ENCODE results near the gene CYTIP. TPM values are rescaled to one million over a fixed set of nuclear protein-coding genes. Genes with fewer than 3 reads are reported as not detected.

The CYTIP gene
- total RNA-seq, 1 experiment from 2014 or later, result 0.87 TPM

DNA sequence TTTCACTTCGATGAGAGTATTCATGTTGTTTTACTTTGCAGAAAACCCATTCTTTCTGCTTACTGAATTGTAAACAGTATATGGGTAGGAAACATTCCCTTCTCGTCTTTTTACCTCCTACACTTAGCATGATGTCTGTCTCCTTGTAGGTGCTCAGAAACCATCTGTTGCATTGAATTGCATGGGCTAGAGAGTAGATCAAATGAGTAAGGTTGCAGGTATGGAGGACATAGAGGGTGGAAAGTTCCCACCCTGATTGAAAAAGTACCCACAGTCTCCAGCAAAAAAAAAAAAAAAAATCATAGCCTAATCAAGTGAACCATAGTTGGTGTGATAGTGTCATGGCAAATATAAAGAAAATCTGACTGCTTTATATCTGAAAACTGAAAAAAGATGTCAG is 1.7 kb downstream of the CYTIP start:
- no peak for DNase-seq
- H3K36me3 ChIP-seq (replicated peaks; ENCODE audit: control insufficient read depth, insufficient read depth, low read length), result no peaks in the 10 kb centered on the region
- no peak overlapping the region for H3K4me3 ChIP-seq (ENCODE audit: insufficient read depth, low read depth, low read length)
- no peaks in the 10 kb centered on the region for H3K27me3 ChIP-seq (ENCODE audit: control insufficient read depth, insufficient read depth, low read length)

DNA sequence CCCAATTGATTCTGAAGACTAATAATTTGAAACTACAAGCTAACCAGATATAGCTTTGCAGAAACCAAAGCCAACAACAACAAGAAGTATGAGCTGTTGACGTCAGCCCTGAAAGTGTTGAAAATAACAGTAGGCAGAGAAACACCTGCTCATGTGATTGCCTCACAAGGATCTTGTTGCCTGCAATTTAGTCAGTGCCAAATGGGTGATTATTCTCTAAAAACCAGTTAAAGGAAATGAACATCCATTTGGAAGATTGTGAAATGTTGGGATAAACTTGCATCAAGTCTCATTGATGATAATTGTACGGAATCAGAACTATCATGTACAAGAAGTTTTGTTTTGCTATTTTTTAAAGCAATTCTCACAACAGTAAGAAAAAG is 2.8 kb downstream of the CYTIP start:
- H3K4me3 ChIP-seq (ENCODE audit: insufficient read depth, low read depth, low read length), result no peak overlapping the region
- H3K27me3 ChIP-seq (ENCODE audit: control insufficient read depth, insufficient read depth, low read length), result no peaks in the 10 kb centered on the region
- no peaks in the 10 kb centered on the region for H3K36me3 ChIP-seq (replicated peaks; ENCODE audit: control insufficient read depth, insufficient read depth, low read length)
- DNase-seq, result no peak

DNA sequence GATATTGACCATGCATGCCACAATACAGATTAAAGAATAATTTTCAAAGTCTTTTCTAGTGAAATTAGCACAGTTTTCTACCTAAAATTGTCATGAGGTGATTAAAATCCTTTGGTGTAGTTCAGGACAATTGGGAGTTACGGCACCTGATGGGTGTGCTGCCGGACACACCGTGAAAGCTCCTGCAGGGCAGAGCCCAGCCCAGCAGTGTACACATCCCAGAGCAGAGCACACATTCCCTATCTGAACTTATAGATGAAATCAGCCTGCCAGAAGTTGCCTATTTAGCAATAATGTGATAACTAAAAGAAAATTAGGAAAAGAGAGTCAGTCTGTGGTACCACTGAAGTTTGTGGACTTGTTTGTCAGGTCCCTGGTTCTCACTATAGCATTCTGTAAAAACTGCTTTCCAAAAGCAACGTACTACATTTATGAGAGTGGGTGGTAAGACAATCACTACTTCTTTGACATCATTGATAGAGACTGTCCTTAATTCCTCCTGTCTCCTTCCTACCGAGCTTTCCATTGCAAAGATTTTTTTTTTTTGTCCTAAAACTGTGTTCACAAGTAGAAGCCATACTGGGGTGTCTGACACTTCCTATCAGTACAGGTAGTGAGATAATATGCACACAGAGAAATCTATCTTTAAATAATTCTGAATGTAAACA is 3.4 kb downstream of the CYTIP start:
- no peak overlapping the region for H3K4me3 ChIP-seq (ENCODE audit: insufficient read depth, low read depth, low read length)
- no peaks in the 10 kb centered on the region for H3K27me3 ChIP-seq (ENCODE audit: control insufficient read depth, insufficient read depth, low read length)
- H3K36me3 ChIP-seq (replicated peaks; ENCODE audit: control insufficient read depth, insufficient read depth, low read length), result no peaks in the 10 kb centered on the region
- no peak for DNase-seq

DNA sequence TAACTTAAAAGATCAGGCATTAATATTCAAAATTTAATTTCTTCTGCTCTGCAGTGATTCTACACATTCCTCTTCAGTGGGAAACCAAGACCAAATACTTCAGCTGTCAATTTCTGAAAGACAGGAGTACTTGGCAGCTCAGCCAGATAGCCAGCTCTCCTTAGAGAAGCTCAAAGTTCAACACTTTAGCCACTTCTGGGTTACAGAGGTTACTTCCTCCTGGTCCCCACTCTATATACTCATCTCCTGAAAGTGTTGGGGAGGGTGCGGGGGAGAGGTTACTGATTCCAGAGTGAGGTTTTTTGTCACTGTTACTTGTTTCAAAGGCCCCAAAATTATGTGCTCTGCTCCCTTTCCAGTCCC is 4.1 kb downstream of the CYTIP start:
- H3K4me3 ChIP-seq (ENCODE audit: insufficient read depth, low read depth, low read length), result no peak overlapping the region
- no peaks in the 10 kb centered on the region for H3K36me3 ChIP-seq (replicated peaks; ENCODE audit: control insufficient read depth, insufficient read depth, low read length)
- H3K27me3 ChIP-seq (ENCODE audit: control insufficient read depth, insufficient read depth, low read length), result no peaks in the 10 kb centered on the region
- no peak for DNase-seq

DNA sequence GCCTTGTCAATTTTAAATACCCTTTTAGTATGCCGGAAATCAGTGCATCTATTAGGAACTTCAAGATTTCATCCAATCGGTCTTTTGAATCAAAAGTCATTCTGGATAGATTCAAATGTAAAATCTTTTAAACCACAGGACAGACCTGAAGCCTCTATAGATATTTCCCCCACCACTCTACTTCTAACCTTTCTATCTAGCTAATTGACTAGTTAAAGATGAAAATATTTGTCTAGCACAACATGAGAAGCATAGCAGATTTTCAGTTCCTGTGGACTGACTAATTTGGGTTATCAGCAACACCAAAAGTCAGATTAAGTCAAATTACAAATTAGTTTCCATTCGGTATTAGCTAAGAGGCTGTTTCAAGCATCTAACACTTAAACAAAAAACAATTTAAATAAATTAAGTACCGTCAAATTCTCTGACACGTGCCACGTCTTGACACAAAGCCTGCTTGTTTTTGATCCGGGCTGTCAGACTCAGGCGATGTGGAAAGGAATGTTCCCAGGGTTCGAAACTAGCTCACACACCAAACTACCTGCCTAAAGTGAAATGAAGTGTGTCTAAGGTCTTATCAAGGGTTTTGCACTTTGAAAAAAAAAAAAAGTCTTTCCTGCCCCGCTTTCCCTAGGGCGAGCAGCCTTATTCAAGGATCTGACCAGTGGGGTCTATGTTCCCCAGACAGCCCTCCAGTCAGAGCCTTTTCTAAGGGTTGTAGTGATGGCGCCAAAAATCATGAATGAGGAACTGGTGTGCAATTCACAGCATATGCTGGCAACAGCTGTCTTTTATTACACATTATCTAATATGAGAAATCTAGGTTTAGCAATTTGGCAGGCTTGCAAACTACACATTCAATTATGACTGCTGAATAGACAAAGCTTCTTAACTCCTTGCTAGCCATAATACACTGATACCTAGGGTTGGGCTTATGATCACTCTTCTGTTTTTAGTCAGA is 4.7 kb downstream of the CYTIP start:
- no peaks in the 10 kb centered on the region for H3K36me3 ChIP-seq (replicated peaks; ENCODE audit: control insufficient read depth, insufficient read depth, low read length)
- no peaks in the 10 kb centered on the region for H3K27me3 ChIP-seq (ENCODE audit: control insufficient read depth, insufficient read depth, low read length)
- no peak overlapping the region for H3K4me3 ChIP-seq (ENCODE audit: insufficient read depth, low read depth, low read length)
- DNase-seq, result no peak

DNA sequence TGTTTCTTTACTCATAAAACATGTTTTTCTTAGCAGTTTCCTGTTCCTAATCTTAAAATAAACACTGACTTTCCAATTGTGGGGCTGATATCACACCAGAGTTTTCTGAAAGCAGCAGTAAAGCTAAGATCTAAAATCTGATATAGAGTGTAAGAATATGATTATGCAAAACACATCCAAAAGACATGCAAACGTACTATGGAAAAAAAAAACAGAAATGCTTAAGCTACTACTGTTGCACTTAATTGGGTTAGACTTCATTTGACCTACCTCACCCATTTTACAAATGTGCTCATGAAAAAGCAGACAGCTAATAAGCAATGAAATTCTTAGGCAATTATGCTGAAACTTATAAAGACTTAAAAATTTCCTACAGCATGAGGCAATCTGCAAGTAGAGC is 10.5 kb downstream of the CYTIP start:
- H3K36me3 ChIP-seq (replicated peaks; ENCODE audit: control insufficient read depth, insufficient read depth, low read length), result no peaks in the 10 kb centered on the region
- H3K4me3 ChIP-seq (ENCODE audit: insufficient read depth, low read depth, low read length), result no peak overlapping the region
- no peak for DNase-seq
- no peaks in the 10 kb centered on the region for H3K27me3 ChIP-seq (ENCODE audit: control insufficient read depth, insufficient read depth, low read length)

DNA sequence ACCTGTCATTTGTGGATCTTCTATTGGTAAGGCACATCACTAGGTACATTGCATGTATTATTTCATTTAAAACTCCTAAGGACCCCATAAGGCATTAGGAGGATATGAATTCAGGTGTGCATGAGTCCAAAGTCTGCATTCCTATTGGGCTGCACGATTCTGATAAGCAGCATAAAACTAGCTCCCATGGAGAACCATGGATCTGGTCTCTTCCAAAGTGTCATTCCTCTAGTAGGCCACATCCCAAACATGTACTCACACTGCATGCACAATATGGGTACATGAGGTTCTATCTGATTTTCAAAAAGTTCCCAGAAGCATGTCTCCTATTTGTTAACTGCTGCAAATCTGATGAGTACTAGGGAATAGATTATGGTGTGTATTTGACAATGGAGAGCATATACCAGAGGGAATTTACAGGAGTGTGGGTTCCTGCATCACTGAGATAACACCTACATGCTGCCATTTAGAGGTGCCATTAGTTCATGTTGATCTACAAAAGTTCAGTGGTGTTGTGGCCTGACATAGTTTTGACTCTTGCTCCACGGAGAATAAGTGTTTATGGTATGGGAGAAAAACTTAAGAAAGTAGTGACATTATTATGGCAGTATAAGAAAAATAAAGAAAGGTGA is 11.3 kb downstream of the CYTIP start:
- no peaks in the 10 kb centered on the region for H3K27me3 ChIP-seq (ENCODE audit: control insufficient read depth, insufficient read depth, low read length)
- H3K36me3 ChIP-seq (replicated peaks; ENCODE audit: control insufficient read depth, insufficient read depth, low read length), result no peaks in the 10 kb centered on the region
- no peak overlapping the region for H3K4me3 ChIP-seq (ENCODE audit: insufficient read depth, low read depth, low read length)
- DNase-seq, result no peak

DNA sequence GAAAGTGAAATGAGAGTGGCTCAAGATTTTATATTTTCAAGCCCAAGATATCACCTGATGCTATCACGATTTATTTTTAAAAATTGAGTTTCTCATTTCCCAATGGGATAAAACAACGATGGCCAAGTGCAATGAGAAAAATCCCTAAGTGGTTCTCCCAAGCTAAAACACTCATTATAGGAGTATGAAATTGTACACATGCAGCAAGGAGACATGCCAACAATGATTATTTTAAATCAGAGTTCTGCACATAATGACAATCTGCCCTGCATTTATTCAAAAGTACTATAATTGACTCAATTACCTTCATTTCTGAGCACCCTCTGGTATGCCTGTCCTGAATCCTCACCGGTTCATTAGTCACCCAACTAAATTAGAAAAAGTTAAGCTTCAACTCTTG is 12.7 kb downstream of the CYTIP start:
- no peak overlapping the region for H3K4me3 ChIP-seq (ENCODE audit: insufficient read depth, low read depth, low read length)
- no peaks in the 10 kb centered on the region for H3K27me3 ChIP-seq (ENCODE audit: control insufficient read depth, insufficient read depth, low read length)
- no peak for DNase-seq
- H3K36me3 ChIP-seq (replicated peaks; ENCODE audit: control insufficient read depth, insufficient read depth, low read length), result no peaks in the 10 kb centered on the region

DNA sequence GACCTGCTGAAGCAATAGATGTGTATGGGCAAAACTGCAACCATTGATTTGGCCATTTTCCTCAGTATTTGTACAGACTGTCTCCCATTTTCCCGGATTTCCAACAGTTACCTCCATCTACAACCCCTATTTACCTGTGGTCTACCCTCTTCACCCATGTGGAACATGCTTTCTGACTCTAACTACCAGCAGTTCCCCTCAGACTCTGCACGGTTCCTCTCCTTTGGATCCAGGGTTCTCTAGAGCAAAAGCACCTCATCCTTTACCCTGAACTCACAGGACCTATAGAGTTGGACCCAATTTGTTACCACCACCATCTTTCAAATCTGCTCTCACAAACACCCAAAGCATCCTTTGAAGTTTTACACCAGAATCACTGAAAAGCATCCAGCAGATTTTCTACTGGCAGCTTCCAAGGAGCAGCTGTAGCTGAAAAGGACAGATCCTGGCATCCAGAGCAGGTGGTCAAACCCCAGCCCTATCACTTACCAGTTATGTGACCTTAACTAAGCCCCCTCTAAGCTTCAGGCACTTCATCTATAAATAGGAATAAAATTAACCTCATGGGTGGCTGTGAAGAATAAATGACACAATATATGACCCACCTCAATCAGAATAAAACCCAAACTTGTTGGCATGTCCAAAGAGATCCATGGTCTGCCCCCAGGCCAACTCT is 15.3 kb downstream of the CYTIP start:
- Histone ChIP-seq H3K36me3 (replicated peaks; ENCODE audit: control insufficient read depth, insufficient read depth, low read length) (no peaks in the 10 kb centered on the region), H3K4me3 (ENCODE audit: insufficient read depth, low read depth, low read length) (no peak overlapping the region), H3K27me3 (ENCODE audit: control insufficient read depth, insufficient read depth, low read length) (no peaks in the 10 kb centered on the region)
- DNase-seq, result no peak

DNA sequence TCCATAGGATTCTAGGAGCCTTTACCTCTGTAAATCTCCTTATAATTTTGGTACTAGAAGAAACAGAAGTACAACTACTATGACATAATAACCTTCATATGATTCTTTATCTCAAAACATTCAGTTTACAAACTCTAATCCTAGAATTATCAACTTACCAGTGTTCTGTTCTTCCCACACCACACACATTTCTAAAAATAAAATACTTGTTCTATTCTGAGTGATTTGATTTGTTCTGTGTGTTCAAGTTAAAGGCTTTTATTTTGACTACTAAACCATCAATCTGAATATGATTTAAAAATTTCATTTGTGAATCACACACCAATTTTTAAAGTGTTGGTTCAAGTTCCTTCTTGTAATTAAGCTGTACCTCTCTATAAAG is 16.0 kb downstream of the CYTIP start:
- H3K36me3 ChIP-seq (replicated peaks; ENCODE audit: control insufficient read depth, insufficient read depth, low read length), result no peaks in the 10 kb centered on the region
- H3K27me3 ChIP-seq (ENCODE audit: control insufficient read depth, insufficient read depth, low read length), result no peaks in the 10 kb centered on the region
- DNase-seq, result no peak

DNA sequence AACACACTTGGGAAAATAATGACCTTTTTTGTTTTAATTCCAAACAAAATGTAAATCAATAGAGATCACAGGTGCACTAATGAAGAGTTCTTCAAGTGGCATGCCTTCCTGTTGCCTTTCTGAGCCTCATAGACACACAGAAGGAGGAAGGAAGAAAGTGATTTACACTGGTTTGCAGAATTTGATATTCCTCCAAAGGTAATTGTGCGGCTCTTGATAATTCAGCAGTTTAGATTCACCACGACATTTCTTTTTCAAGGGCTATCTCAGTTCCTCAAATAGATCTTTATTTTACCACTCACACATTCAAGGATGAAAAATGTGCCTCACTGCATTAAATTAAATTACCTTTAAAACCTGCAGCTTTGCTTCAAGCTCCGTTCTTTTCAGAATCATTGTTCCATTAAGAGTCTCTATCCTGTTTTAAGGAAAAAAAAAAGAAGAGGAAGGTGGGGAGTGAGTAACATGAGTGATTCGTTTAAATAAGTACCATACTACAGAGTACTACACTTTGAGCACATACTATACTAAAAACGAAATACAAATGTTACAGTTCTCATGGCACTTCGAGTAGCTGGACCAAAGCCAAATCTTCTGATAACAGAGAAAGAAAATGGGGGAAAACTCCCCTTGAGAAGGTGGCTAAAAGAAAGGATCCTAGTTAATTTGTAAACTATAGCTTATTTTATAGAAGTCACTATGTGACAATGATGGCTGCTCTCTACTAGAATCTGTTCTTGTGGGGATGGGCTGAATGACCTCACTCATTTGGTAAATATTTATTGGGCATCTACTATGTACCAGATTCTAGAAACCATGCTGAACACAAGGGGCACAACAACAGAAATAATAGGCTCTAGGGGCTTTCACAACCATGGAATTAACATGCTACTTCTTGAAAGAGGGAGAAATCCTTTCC is 16.6 kb downstream of the CYTIP start:
- no peak overlapping the region for H3K4me3 ChIP-seq (ENCODE audit: insufficient read depth, low read depth, low read length)
- no peak for DNase-seq
- H3K36me3 ChIP-seq (replicated peaks; ENCODE audit: control insufficient read depth, insufficient read depth, low read length), result no peaks in the 10 kb centered on the region
- H3K27me3 ChIP-seq (ENCODE audit: control insufficient read depth, insufficient read depth, low read length), result no peaks in the 10 kb centered on the region

More for the DNA sequence above, 16.0 kb downstream of the CYTIP start:
- H3K4me3 ChIP-seq (ENCODE audit: insufficient read depth, low read depth, low read length), result no peak overlapping the region

DNA sequence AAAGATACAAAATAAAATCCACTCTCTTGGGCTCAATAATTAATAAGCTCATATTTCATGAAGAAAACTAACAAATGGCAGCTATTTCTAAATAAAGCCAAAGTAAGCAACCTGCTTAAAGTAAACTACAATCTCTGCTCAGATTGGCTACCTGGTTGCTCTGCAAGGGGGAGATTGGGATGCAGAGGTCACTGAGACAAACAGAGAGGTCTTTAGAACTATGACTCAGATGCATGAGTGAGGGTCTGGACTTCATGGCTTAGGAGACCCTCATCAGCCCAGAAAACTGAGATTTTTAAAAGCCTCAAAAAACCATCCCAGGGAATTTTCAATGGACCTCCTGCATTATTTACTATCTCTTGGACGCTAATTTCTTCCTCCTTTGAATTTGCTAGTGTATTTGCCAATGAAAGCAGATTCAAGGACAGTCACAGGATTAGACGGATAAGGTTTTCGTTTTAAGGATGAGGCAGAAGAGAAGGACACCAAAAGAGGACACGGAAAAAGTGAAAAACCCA is 17.4 kb downstream of the CYTIP start:
- DNase-seq, result no peak
- Histone ChIP-seq H3K36me3 (replicated peaks; ENCODE audit: control insufficient read depth, insufficient read depth, low read length) (no peaks in the 10 kb centered on the region), H3K27me3 (ENCODE audit: control insufficient read depth, insufficient read depth, low read length) (no peaks in the 10 kb centered on the region), H3K4me3 (ENCODE audit: insufficient read depth, low read depth, low read length) (no peak overlapping the region)

DNA sequence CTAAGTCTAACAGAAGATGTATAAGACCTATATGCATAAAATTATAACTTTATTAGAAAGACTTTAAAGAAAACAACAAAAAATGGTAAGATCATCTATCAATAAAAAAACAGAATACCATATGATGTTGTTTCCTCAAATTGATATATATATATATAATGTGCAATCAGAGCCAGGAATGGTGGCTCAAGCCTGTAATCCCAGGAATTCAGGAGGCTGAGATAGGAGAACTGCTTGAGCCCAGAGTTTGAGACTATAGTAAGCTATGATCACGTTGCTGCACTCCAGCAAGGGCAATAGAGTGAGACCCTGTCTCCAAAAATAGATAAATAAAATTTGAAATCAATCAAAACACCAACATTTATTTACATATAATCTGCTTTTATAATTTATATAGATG is 19.5 kb downstream of the CYTIP start:
- H3K36me3 ChIP-seq (replicated peaks; ENCODE audit: control insufficient read depth, insufficient read depth, low read length), result no peaks in the 10 kb centered on the region
- DNase-seq, result no peak
- no peak overlapping the region for H3K4me3 ChIP-seq (ENCODE audit: insufficient read depth, low read depth, low read length)
- no peaks in the 10 kb centered on the region for H3K27me3 ChIP-seq (ENCODE audit: control insufficient read depth, insufficient read depth, low read length)

DNA sequence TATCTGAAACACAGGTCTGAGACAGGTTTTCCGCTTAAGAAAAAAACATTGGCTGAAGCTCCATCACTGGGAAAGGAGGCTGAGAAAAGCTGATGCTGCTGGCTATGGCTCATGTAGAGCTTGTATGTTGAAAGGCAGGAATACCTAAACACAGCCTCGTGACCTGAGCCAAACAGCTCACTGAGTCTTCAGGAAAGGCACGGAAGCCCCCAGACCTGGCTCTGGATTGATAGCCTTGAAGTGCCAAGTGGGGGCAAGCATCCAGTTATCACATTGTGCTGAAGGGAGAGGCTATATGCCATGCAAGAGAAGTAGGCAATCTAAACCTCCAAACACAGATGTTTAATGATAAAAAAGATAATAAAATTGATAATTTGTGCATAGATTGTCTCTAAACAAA is 21.9 kb downstream of the CYTIP start:
- Histone ChIP-seq H3K36me3 (replicated peaks; ENCODE audit: control insufficient read depth, insufficient read depth, low read length) (no peaks in the 10 kb centered on the region), H3K4me3 (ENCODE audit: insufficient read depth, low read depth, low read length) (no peak overlapping the region), H3K27me3 (ENCODE audit: control insufficient read depth, insufficient read depth, low read length) (no peaks in the 10 kb centered on the region)
- no peak for DNase-seq
